GM20000 (cell line): Measurements from ENCODE around the gene TRABD.

Source experiments
- DNase-seq: peaks from one replicate; pipeline ENCODE4 v3.0.0; 2012; ENCODE audit warnings: low spot score
- TF ChIP-seq, protein P1 (sequence below): IDR thresholded peaks from 2 replicates; pipeline ENCODE4 v1.5.1; 2012; ENCODE audit warnings: mild to moderate bottlenecking, control low read depth; ENCODE audit errors: extremely low read depth, missing control alignments

The TRABD gene

DNA sequence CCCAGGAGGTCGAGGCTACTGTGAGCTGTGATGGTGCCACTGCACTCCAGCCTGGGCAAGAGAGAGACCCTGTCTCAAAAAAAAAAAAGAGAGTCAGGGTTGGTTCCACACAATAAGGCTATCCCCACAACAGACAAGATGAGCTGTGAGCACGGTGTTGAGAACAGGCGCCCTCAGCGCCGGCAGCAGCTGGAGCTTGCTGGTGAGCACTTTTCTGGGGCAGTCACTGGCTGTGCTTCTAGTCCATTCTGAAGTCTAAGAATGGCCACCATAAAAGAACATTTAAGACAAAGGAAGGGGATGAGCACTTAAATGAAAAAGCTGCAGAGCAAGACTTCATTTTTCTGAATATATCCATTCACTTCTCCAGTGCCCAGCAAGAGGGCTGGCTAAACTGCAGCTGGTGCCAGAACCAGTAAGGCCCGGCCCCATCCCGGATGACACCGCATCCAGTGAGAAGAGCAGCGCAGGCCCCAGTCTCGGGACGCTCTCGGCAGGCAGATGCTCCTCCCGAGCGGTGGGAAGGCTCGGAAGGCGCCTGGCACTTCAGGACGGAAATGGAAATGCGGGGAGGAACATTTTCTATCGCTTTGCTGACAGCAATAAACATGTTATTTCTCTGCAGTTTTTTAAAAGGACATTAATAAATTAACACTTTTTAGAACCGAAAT, 46.9 kb downstream of the TRABD start:
- no peak for DNase-seq
- TF ChIP-seq, protein P1, sequence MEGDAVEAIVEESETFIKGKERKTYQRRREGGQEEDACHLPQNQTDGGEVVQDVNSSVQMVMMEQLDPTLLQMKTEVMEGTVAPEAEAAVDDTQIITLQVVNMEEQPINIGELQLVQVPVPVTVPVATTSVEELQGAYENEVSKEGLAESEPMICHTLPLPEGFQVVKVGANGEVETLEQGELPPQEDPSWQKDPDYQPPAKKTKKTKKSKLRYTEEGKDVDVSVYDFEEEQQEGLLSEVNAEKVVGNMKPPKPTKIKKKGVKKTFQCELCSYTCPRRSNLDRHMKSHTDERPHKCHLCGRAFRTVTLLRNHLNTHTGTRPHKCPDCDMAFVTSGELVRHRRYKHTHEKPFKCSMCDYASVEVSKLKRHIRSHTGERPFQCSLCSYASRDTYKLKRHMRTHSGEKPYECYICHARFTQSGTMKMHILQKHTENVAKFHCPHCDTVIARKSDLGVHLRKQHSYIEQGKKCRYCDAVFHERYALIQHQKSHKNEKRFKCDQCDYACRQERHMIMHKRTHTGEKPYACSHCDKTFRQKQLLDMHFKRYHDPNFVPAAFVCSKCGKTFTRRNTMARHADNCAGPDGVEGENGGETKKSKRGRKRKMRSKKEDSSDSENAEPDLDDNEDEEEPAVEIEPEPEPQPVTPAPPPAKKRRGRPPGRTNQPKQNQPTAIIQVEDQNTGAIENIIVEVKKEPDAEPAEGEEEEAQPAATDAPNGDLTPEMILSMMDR = no peak

DNA sequence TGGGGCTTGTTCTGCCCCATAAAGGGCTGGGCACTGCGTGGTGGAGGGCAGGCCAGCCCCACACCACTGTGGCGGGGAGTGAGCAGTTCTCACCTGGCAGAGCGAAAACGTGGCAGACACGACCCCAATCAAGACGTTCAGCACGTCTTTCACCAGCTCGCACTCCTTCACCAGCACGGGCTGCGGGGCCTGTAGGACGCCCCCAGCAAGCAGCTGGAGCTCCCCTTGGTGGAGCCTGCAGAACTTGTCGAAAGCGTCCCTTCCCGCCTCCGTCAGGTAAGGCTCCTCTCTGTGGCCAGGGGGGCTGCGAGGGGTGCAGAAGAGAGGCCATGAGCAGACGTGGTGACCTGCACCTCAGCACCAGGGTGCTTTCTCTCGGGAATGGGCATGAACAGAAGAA, 47.5 kb downstream of the TRABD start:
- TF ChIP-seq, protein P1 = no peak
- DNase-seq = no peak

DNA sequence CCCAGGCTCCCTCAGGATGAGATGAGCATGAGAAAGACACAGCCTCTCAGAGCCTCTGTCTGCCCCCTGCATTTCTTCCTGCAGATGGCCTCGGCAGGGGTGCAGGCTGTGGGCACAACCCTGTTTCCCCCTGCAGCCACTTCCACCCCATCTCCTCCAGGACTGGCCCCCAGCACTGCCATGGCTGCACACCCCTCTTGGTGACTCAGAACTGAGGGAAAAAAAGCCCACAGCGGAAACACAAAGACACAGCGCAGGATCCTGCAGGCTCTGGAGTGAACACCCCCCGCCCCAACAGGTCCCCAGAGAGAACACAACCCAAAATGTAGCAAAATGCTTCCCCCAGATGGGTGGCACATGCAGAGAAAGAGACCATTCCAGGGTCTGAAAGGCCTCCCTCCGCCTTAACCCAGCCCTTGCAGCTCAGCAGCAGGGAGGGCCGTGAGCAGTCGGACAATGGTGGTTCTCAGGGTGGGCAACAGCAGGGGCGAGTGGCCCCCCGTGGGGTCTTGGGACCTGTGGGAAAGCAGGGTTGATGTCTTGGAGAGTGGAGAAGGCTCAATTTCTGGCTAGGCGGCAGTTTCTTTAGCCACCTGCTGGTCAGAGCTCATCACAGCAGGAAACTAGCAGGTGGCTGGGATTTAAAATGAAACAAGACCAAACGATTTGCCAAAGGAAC, 51.2 kb downstream of the TRABD start:
- no peak for DNase-seq
- TF ChIP-seq, protein P1 = peak; percentile 29

DNA sequence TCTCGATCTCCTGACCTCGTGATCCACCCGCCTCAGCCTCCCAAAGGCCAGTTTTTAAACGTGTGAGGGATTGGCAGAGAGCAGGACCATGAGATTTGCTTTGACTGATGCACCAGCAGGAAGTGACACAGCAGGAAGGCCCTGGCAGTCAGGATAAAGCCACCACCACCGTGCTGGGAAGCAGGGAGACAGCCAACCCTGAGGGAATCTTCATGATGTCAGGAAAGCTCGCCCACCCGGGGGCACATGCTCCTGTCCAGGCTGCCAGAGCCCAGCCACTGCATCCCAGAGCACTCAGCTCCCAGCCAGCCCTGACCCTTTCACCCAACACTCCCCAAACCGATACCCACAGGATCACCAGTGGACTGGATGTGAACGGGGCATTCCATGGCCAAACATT, 53.0 kb downstream of the TRABD start:
- TF ChIP-seq, protein P1 = no peak
- DNase-seq = no peak

DNA sequence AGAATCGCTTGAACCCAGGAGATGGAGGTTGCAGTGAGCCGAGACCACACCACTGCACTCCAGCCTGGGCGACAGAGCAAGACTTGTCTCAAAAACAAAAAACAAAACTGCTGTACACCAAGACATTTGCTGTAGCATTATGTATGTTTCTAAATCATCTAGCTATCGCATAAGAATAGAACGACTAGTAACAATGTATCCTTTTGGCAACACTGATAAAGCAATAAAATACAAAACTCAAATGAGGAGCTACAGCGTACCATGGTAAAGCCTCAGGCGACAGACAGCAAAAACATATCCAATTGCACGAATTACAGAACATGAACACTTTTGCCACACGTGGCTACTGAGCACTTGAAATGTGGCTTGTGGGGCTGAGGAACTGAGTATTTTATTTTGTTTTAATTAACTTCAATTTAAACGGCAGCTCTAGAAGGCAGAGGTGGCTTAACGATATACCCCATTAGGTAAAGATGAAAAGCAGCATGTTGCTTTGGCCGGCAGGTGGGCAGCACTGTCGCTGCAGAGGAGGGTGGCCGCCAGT, 56.8 kb downstream of the TRABD start:
- DNase-seq = no peak
- TF ChIP-seq, protein P1 = no peak

DNA sequence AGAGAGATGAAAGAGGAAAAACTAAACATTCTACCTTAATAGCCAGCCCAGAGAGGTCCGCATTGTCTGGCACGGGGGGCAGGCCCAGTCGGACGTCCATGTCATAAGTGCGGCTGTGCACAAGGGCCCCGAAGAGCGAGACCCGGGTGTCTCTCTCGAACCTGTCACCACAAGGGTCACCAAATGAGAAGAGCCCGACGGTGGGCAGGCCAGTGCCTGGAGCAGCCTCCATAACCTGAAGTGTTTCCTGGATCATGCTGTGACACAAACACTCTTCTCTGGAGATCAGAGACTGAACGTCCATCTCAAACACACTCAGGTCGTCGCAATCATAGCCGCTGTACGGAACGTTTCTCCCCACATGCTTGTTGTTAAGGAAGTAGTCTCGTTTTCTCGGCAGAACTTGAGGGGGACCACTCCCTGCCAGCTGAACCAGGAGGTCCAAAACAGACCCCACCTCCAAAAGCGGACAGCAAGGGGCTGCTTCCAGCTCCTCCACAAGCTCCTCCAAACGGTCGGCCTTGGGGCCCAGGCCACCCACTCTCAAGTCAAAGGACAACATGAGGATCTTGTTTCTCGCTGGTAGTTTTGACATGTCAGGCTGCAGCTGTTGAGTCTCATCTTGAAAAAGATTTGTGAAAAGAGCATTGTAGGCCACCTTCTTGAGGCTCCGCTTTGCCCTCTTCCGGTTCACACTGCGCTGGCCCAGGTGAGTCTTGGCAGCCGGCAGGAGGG, 58.1 kb downstream of the TRABD start:
- TF ChIP-seq, protein P1 = no peak
- no peak for DNase-seq
